Measurements from ENCODE around the gene BICC1.

Gene BICC1

DNA sequence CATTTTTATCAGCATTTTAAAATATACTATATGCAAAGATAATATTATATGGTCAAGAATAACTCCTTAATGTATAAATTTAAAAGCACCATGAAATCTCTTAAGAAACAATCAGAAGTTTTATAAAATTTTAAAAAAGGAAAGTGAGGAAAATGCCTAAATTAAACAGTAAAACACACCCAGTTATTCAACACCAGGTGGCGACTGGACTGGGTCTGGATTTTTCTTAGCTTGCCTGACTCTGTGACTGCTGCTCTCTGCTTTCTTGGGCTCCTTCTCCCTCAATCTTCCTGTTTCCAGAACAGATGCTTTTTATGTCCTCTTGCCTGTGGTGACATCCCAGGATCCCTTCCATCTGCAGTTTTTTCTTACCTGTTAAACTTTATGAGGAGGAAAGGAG is 200.3 kb downstream of the BICC1 start:
- no peak for DNase-seq

DNA sequence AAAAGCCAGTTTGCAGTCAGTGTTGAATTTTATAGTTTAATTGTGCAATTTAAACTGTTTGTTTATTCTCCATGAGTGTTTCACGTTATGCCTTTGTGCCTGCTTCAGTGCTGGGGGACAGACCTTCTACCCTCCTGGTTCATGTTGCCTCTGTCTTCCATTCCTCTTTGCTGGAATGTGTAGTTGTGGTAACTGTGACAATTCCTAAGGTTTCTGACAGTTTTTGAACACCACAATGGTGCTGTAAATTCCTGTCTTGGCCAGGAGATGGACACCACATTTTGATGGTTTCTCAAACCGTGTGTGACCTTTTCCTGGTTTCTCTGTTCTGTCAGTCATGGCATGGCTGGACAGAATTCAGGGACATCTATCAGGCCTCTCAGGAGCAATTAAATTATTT is 201.7 kb downstream of the BICC1 start:
- DNase-seq, result no peak

DNA sequence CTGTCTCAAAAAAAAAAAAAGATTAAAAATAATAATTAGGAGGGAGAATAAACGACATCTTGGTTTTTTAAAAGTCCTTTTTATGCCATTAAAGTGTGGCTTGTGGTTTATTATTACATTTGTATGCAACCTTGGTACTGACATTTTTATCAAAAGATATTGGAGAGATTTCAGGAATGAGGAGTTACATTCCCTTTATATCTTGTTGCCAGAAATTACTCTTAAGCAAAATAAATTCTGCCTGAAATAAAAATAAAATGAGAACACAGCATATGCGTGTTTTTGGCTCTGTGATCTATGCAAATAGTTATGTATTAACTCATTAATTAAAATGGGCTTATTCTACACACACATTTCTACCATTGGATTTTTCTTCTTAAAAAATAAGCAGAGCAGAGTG is 202.4 kb downstream of the BICC1 start:
- no peak for DNase-seq

DNA sequence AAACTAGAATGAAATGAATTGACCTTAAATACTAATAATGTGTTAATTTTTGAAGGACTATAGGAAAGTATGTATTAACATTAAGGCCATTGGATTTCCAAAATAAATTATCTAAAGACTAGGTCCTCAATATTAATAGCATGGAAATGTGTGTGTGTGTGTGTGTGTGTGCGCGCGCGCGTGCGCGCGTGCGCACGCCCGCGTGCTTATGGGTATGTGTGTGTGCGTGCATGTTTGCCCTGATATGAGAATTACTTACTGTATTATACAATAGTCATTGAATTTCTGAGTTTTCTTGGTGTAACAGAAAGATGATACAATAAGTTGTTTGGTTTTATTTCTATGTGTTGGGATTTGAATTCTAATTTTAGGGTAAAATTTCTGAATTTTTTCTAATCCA is 205.9 kb downstream of the BICC1 start:
- DNase-seq, result no peak

DNA sequence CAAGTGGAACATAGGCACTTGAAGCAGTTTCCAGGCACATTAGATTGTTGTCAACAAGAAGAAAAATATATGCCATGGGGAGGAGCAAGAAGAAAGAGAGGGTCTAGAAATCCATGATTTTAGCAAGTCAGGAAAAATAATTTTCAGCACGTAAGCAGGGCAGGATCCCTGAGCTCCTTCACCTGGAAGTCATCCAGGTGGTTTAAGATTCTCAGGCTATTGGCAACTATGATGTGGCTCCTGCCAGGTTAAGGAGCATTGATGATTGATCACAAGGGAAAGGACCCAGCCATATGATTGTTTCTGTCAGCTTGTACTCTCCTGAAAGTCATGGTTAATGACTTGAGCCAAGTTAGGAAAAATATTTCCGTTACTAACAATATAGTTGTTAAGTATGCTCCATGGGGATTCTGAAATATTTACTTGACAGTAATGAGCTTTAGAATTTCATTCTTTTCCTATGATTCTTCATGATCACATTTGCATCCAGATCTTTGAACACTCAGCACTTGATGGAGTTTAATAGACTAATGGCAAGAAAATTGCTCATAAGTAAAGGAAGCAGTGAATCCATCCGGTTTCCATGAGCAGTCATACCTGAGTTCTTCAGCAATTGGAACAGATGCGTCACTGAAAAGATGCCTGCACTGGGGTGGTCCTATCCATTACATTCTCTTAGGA is 209.1 kb downstream of the BICC1 start:
- no peak for DNase-seq

DNA sequence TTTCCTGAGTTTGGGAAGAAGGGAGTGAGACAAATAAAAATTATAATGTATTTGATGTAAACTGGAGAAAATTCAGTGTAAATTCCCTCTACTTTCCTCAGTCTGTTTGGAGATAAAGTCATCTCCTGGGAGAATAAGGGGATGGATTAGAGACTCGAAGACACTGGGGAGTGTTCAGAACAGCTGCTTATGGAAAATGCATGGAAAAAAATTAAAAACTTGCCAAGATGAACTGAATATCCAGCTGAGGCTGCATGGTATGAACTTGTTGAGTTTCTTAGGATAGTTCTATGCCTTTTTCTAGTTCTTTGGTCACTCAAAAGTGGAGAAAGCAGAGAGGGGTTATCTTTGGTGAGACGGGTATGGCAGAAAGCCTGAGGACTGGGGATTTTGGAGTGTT is 210.5 kb downstream of the BICC1 start:
- DNase-seq, result no peak

DNA sequence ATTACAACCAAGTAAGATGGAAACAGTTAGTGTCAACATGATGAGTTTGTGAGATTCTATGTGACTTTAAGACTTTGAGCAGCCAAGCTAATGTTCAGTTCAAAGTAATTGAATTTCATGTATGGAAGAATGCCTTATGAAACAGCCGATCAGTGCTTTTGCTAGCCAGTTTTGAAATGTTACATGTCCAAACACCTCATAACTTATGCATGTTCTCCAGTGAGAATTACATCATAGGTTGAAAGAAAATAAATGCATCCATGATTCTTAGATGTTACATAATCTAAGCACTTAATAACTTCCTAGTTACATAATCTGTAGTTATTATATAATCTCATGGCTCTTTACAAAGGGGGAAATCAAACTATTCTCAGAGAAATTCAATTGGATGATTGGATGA is 211.3 kb downstream of the BICC1 start:
- no peak for DNase-seq

DNA sequence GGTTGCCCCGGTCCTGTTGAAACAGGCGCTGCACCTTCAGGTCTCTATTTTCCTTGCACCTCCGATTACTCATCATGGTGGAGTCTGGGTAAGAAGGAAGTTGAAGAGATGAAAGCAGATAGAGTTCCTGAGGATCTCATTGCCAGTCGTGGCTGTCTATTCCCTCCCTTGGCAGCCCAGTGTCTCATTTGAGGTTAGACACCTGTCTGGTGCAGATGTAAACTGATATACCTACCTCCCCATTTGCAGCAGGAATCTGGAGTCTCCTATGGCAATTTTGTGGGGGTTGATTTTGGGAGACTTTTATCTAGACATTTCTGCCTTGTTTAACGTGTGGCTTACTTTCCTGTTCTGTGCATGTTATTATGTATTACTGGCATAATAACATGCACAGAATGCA is 212.1 kb downstream of the BICC1 start:
- no peak for DNase-seq

DNA sequence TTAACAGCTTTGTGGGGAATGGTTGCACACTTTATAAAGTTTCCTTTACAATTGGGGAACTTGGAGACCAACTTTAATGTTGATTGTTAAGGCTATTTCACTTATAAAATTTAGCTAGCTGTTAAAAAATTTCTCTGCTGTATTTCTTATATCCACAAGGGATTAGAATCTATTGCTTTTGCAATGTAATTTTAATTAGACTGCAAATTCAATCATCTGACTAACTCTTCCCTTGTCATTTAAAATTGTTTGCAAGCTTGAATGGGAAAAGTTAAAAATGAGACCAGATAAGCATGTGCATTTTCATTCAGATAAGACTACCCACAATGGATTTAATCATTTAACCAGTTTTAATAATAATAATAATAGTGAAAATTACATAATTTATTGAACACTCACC is 213.2 kb downstream of the BICC1 start:
- no peak for DNase-seq

DNA sequence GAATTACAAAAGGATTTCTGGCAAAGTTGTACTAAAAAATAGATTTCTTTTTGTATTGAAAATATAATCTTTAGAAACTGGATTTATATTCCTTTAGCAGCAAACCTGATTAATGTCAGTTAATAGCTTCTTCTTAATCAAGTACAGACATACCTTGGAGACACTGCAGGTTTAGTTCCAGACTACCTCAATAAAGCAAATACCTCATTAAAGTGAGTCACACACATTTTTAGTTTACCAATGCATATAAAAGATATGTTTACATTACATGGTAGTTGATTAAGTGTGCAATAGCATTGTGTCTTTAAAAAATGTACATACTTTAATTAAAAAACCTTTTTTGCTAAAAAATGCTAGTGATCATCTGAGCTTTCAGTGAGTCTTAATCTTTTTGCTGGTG is 215.0 kb downstream of the BICC1 start:
- DNase-seq, result no peak

DNA sequence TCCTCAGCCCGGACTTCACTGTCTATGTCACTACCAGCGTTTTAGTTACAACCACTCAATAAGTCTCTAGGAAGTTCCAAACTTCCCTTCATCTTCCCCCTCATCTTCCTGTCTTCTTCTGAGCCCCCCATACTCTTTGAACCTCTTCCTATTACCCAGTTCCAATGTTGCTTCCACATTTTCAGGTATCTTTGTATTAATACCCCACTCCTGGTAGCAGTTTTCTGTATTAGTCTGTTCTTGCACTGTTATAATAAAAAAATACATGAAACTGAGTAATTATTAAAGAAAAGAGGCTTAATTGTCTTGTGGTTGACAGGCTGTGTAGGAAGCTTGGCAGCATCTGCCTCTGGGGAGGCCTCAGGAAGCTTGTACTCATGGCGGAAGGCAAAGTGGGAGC is 218.6 kb downstream of the BICC1 start:
- DNase-seq, result no peak

DNA sequence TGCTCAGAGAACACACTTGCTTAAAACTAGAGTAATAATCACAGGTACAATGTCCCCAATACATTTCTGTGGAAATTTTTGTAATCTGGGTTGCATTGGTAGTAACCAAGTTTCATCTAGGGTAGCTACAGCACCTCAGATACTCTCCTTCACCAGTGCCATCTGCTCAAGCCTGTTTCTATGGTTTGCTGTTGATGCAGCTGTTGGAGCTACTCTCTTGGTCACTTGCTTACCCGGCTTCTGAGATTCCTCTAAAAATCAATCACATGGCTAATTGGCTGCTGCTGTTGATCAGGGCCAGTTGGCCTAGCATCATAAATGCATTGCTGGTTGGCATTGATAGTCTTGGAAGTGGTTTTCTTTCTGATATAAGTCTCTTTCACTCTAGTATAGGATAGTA is 220.8 kb downstream of the BICC1 start:
- DNase-seq, result no peak

DNA sequence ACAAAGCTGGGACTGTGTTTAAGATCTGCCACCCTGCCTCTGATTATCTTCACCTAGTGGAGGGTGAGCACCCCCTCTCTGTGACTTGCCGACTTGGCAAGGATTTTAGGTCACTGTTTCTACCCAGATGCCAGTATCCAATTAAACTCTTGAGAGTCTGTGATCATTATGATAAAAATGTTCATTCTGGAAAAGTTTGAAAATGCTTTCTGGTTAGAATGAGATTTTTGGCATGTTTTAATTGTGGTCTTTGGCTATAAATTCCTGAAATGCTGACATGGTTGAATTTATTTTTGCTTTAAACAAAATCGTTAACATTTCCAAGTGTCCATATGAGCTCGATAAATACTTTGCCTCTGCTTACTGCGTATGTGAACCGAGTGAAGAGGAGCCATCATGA is 221.4 kb downstream of the BICC1 start:
- DNase-seq, result no peak

DNA sequence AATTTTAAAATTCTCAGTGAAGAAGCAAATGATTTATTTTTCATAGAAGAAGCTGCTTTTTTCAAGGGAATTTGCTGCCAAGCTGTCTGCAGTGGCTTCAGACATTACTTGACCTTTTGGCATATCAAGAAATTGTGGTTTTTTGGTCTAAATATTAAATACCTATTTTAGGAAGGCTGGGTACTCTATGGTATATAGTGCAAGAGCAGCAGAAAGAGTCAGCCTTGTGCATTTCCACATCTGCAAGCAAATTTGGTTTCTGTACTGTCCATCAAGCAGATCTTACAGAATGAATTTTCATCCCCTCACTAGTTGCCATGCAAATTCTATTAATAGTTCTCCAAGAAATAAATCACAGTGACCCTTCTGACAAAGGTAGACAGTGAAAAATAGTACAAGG is 222.0 kb downstream of the BICC1 start:
- DNase-seq, result no peak

DNA sequence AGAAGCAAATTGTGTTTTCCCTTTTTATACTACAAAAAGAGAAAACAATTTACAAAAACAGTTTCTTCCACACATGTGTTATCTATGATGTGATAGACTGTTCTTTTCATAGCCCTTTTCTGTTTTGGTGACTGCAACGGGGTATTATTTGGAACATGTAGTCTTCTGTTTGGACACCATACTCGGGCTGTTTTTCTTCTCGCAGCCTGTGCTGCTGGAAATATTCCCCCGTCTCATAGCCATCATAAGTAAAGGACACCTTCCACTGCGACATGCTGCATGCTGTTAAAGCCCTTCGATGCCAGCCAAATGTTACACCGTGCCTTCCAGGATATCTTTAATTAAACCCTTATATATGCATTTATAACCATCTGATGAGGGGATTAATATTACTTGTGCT is 222.4 kb downstream of the BICC1 start:
- no peak for DNase-seq

DNA sequence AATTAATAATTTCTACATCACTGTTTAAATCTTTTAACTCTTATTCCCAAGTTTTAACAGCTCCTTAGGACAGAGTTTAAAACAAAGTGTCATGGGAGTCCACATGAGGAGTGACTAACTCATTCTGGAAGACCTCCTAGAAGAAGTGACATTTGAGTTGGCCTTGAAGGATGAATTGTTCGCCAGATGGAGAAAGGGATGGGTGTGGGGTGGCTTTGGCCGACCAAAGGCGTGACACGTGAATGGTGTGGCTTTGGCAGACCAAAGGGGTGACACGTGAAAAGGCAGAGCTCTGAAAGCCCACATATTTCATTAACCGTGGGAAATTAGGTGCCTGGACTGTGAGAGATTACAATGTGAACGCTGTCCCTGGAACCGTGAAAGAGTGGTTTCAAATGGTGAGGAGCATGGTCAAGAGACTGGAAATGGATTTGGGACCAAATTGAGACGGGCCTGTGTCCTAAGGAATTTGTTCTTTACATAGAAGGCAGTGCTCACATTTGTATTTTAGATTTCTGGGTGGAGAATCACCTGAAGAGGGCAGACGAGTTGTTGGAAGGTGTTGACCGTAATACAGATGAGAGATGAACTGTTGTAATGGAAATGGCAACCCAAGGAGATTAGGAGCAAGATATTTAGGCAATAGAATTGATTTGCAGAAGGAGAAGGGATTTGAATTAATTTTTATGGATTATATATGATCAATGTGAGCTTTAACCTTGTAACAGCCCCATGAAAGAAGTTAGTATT is 228.1 kb downstream of the BICC1 start:
- DNase-seq, result no peak

DNA sequence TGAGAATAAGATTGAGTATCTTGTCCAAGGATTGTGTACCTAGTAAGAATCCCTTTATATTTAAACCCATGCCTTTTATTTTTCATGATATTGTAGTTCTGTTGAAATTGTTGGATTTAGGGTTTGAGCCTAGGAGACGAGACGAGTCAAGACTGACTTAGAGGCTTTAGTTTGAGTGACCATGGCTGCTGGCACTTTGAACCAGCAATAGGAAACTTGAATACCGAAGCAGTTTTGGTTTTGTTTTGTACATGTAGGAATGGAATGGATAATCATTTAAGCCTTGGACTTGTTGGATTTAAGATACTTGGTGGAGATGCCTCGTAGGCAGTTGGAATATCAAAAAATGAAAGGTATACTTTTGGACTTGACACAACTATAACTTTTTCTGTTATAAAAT is 229.0 kb downstream of the BICC1 start:
- no peak for DNase-seq

DNA sequence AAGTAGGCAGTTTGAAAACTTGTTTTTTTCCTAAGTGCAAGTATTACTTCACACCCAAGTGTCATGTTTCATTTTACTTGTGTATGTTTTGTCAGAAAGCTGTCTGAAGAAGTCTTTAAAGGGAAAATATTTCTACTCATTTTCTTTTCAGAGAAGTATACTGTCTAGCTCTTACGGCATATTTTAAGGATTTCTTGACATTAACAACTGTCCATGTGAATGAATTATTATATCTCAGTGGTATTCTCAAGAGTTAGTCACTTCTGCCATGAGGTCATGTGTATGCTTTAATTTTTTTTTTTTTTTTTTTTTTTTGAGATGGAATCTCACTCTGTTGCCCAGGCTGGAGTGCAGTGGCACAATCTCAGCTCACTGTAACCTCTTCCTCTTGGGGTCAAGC is 229.5 kb downstream of the BICC1 start:
- no peak for DNase-seq

DNA sequence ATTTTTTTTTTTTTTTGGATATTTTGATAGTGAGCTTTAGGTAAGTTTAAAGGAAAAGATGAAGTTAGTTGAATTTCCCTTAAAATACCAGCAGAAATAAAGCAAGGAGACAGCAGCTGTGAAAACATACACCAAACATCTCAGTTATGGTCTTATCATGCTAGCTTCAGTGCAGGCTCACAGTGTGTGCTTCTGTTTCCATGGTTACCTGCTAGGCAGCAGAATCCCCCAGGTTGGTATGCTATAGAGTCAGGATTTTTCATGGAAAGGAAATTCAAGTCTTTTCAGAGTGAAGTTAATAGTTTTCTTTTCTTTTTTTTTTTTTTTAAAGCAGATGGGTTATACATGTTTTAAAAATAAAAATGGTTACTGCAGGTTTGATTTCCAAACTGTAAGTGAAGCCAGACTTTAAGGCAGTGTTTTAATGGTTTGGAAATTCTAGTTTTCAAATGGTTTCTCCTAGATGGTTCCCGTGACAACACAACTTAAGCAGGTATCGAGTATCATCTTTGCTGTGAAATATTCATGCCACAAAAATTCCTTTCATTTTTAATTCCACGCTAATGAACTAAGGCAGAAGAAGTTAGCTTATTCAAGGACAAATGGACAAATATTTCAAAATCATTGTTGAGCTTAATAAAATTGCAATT is 230.9 kb downstream of the BICC1 start:
- DNase-seq, result no peak

DNA sequence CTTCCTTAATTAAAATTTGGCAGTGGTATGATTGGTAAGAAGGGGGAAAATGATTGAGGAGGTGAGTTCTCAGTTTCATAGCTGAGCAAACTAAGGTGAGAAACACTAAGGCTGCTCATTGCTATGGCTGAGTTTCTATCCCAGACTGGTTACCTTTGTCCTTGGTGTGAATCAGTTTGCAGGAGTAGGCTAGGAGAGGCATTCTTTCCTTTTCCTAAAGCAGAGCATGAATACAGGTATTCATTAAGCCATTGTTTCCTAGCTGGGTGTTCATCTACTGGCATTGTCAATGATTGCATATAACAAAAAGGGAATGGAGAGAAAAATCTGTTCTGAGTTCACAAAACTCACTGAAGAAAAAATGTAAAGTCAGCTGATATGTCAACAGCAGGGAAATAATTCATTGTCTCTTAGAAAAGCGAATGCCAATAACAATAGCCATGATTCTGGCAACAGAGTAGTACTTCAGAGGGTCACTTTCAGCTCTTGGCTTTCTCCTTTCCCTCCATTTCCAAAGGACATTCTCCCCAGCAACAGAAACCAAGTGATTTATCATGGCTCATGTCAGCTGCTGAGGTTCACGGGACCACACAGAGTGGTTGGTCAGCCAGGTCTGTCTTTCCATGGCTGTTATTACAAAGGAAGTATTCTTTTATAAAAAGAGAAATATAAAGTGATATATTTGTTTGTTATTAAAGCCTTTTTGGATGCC is 234.0 kb downstream of the BICC1 start:
- DNase-seq, result no peak

DNA sequence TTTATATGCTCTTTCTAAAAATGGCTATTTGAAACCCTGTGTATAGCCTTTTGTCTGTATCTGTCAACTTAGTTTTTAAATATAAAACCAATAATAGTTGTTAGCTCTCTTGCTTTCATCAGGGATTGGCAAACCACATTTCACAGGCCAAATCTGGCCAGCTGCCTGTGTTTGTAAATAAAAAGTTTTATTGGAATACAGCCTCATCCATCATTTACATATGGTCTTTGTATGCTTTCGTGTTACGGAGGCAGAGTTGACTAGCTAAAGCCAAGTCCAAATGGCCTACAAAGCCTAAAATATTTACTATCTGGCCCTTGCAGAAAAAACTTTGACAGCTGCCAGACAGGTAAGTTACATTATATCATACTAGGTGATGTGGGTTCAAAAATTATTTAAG is 235.0 kb downstream of the BICC1 start:
- DNase-seq, result no peak

DNA sequence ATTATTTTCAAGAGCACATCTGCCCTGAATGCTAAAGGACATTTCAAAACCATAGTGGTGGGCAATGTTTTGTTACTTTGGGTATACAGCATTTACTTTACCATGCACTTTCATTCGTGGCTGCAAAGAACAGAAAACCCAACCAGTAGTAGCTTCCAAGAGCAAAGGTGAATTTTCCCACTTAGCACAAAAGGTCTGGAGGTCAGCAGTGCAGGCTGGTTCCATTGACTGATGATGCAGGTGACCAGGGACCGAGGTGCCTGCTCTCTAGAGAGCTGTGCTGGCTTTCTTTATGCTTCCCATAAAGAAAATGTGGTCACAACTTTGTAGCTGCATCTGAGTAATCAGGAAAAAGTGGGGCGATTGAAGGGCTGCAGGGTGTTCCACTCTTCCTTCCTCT is 240.0 kb downstream of the BICC1 start:
- DNase-seq, result no peak

DNA sequence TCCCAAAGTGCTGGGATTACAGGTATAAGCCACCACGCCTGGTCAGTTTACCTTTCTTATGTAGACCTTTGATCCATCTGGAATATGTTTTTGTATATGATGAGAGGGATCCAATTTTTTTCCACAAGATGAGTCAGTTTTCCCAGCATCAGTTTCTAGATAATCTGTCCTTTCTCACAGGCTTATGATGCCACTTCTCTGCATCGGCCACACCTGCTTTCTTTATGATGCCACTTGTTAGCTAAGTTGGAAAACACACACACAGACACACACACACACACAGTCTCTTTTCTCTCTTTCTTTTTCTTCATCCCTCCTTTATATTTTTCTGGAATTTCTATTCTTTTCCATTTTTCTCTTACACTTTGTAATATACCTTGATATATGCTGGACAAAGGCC is 240.8 kb downstream of the BICC1 start:
- DNase-seq, result no peak

All from stimulated activated CD4-positive, alpha-beta T cell treated with anti-CD3 and anti-CD28 coated beads, Interleukin-2, amount 100 ng/mL, for 48 hours (primary cell).